HG03558 (cell line): ENCODE measurements around the gene IL22RA1.

Source experiments
- ATAC-seq: cut with Tn5 transposase; IDR thresholded peaks from one replicate; pipeline ENCODE4 v1.9.1; 2021; ENCODE audit warnings: moderate number of reproducible peaks; ENCODE audit not compliant: unreplicated experiment; ENCODE audit errors: extremely low read depth

Gene IL22RA1

DNA sequence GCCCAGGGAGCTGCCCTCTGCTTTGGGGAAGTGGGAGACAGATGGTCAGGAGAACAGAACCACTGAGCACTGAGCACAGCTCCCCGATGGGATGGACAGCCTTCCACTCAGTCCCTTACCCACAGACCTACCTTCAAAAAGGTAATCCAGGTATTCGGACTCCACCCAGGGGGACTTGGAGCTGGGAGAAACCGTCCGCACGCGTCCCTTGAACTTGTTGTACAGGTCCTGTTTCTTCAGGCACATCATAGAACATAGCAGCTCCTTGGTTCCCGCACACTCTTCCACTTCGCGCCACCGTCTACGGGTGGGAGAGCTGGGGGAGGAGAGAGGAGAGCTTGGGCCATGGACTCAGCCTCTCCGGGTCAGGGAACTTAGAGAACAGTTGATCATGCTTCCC is 26.3 kb upstream of the IL22RA1 start:
- ATAC-seq: no peak

DNA sequence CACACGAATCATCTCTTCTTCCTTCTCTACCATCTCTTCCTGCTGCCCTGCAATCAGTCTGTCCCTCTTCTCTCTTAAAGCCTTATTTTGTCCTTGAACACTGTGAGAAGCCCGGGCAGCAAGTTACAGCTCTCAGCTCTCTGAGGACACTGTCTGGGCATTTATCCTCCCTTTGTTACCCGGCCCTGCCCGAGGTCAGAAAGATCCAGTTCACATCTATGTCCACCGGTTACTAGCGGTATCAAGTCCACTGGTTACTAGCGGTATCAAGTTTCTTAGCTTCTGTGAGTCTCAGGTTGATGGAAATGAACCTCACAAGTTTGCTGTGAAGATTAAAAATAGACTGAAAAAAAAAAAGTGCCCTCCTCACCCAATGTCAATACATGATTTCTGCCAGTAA is 25.3 kb upstream of the IL22RA1 start:
- no peak for ATAC-seq

DNA sequence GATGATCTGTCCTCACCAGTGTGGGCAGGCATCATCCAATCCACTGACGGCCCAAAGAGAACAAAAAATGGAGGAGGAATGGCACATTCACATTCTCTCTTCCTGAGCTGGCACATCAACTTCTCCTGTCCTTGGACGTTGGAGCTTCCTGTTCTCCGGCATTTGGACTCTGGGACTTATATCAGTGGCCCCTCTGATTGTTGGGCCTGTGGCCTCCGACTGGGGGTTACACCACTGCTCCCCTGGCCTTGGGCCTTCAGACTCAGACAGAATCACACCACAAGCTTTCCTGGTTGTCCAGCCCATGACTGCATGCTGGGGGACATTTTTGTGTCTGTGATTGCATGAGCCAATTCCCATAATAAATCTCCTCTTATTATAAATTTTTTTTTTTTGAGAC is 24.1 kb upstream of the IL22RA1 start:
- ATAC-seq: no peak

DNA sequence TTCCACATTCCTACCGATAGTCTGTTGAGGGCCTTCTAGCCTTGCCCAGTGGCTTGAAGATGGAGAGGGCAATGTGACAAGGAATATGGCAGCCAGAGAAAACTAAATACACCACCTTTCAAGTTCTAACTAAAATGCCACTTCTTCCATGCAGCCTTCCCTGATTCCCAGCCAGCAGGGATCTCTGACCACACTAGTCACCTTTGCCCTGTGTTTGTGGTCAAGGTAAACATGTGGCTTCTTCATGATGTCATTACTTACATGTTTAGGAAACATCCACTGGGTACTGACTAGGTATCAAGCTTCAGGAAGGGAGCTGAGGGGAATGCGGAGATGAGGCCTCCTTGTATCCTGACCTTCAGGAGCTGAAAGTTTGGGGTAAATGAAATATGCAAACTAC is 22.6 kb upstream of the IL22RA1 start:
- no peak for ATAC-seq

DNA sequence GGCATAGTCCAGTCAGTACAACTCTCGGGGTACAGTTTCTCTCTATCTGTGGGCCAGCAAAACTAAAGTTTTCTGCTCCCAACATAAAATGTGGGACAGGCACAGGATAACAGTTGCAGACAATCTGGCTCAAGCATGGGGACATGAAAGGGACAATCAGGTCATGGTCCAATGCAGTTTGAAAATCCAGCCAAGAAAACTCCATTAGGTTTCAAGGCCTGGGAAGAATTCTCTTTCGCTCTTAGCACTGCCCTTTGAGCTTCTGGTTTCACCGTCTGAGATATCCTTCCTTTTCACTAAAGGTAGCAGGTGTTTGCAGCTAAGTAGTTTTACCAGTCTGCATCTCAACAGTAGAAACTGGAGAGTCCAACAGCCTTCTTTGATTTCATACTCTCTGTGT is 21.1 kb upstream of the IL22RA1 start:
- no peak for ATAC-seq

- ATAC-seq: no peak
Observed at GRCh38 chr1:24162201-24162600, 19.3 kb upstream of the IL22RA1 start.

DNA sequence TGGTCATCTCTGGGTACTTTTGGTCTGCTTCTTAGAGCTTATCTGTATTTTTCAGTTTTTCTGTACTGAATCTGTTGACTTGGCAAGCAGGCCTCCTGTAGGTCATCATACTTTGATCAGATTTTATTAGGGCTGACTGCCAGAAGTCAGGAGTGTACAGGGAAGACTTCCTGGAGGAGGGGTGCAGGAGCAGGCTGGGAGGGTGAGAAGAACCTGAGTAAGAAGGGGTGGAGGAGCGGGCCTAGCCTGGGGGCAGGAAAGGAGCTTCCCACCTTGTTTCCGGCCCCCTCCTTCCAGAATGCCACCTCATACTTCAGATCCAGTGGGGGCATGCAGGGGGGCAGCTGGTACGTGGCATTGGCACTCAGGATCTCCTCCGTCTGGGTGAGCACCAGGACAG is 18.3 kb upstream of the IL22RA1 start:
- no peak for ATAC-seq

GRCh38 chr1:24159366-24159765 is 16.4 kb upstream of the IL22RA1 start:
- ATAC-seq: no peak

- ATAC-seq: no peak
Observed at GRCh38 chr1:24157918-24158481, 15.1 kb upstream of the IL22RA1 start.

- no peak for ATAC-seq
Observed at GRCh38 chr1:24156542-24157260, 13.8 kb upstream of the IL22RA1 start.

DNA sequence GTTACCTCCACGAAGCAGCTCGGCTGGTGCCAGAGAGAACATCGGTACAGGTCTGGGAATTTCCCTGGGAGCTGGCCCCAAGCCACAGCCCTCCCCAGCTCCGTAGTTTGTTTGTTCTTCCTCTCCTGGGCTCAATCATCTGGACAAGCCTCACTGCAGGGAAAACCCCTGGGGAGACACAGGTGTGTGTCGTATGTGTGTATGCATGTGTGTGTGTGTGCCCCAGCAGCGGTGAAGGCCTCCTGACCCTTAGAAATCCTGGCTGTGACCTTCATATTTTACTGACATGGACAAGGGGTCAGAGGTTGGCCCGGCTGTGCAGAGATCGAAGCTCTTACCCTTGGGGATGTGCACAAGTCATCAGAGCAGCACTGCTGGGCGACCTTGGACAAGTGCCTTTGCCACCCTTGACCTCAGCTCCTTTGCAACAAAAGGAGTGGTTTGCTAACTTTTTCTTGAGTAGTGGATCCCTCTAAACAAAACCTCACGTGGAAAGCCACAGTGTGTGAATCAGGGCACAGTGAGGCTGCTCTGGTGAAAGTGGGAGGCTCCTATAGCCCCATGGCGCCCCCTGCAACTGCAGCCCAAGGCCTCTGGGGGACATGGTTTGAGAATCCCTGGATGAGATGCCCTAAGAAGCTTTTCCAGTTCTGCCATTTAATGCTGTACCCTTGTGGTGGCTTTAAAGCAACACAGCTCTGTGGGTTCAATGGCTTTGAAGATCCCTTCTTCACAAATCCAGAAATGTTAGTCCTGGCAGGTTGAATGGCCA is 12.3 kb upstream of the IL22RA1 start:
- ATAC-seq: no peak

DNA sequence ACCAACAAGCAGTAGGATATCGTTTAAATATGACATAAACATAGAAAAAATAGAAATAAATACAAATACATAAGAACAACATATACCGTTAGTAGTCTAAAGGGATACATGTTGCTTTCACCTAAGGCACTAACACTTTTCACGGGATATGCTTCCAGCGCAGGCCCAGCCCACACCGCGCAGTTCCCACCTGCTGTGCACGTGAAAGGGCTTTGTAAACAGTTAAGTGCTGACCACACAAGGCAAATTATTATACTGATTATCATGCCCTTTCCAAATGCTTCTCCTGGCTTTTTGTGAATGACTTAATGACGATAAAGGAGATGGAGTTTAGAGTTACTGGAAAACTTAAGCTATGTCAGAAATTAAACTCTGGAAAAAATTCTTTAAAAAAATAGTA is 11.3 kb upstream of the IL22RA1 start:
- no peak for ATAC-seq

DNA sequence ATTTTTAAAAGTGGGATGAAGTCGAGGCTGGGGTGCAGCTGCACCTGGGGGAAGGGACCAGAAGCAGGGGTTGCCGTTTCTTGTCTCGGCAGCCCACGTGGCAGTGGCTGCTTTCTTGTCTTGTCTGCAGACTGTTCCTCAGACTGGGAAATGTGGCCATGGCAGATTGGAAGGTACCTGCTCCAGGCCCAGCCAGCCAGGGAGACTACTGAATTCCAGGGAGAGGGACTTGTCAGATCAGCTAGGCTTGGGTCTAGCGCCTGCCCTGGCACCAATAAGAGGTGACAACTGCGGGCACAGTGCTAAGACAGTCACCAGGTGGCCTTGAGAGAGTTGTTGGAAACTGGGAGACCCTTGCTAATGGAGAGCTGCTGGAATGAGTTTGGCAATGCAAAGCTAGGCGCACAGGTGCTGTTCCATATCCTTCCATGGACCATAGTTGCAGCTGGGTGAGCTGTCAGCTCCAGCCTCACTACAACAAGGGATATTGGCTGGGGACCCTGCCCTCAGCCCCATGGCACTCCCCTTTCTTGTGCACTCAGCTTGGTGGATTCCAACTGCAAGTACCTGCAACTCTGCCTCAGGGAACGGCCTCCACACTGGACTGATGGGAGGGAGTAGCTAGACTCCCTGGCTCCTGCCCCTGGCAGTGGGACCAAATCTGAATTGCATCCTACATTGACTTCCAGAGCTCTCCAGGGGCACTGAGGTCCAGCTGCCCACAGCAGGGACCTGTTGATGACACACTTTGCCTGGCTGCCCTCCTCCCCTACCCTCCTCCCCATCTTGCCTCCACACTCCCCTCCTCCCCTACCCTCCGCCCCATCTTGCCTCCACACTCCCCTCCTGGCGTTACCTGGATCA is 9.9 kb upstream of the IL22RA1 start:
- ATAC-seq: no peak

DNA sequence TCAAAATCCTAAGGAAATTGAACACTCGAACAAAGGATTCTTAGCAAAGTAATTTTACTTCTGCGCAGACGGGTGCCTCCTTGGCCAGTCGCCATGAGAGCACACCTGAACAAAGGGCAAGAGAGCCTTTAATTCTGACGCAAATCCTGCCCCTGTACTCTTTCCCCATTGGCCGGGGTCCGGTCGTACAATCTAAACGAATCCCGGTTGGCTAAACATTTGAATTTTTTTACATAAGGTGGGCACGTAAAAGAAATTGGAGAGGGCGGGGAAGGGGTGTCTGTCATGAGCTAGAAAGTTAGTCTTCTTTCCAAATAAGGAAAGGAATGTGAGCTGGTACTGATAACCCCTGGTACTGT is 8.2 kb upstream of the IL22RA1 start:
- no peak for ATAC-seq

DNA sequence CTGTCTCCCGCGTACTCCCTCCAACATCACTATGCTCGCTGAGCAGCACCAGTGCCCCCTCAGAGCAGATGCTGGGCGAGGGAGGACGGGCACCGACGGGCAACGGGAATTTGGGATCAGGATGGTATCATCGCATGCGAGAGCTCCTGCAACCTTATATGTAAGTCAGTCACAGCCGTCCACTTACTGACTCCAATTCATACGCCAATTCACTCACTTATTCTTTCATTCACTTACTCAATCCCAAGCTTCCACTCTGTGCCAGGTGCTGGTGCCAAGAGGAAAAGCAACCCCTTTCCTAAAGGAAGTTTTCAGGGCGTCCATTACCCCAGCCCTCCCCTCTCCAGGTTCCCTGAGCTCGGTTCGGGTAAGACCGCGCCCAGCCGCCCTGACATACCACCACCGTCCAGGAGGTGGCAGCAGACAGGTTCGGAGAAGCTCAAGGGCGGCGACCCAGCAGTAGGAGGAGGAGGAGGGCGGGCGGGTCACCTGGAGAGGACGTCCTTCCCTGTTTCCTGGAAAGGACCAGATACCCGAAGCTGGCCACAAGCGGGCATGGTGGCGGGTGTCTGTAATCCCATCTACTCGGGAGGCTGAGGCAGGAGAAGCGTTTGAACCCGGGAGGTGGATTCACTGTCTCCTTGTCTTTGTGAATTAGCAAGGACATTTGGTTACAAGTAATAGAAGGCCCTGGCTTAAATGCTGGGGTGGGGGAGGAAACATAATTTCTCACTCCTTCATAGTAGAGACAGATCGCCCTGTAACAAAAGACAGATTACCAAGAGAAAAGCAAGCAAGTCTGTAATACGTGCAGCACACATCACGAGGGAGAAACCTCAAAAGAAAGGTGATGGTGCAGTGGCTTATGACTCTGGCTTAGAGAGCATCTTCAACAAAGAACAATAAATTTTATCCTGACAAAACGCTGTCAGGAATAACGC is 7.6 kb upstream of the IL22RA1 start:
- no peak for ATAC-seq

DNA sequence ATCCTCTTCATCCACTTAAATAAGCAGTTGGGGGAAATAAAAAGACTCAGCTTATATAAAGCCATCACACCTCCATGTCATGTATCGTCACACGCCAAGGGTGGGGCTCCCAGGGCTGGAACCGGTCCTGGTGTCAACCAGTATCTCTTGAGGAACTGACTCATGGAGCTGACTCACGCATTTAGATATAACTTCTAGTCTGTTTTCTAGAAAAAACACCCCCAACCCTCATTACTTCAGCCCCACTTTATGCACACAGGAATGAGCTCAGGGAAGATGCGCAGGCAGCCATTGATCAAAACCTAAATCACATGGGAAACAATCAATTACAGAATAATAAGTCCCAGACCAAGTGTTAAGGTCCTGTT is 6.9 kb upstream of the IL22RA1 start:
- no peak for ATAC-seq

DNA sequence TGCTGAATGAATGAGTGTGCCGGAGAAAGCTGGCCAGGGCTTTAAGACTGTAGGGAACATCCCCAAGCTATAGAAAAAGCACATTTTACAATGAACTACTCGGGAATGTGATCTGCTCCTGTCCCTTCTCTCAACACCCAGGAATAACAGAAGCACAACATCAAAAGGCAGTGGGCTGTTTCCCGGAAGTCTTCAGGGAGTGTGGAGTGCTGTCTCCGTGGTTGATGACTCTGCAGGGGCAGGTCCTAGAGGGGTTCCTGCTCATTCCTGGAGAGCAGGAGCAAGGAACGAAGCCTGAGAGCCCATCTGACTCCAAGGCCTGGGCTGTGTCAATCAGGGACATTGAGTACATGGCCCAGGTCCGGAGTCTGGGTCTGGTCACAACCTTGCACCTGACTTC is 4.9 kb upstream of the IL22RA1 start:
- ATAC-seq: no peak

DNA sequence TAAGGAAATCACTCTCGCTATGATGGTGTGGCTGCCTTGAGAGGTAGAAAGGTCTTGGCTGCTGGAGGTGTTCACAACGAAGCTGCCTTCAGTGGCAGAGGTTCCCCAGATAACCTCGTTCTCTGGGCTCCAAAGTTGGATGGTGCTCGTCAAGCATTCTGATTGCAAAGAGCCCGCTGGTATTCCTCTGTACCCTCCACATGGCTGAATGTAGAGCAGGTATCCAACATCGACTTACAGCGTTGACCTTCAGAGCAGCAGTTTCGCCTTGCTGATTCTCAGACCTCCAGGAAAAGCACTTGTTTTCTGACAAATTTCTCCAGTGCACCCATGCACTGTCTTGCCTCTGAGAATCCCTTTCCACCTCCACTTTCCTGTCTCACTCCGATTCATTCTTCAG is 4.3 kb upstream of the IL22RA1 start:
- ATAC-seq: no peak

DNA sequence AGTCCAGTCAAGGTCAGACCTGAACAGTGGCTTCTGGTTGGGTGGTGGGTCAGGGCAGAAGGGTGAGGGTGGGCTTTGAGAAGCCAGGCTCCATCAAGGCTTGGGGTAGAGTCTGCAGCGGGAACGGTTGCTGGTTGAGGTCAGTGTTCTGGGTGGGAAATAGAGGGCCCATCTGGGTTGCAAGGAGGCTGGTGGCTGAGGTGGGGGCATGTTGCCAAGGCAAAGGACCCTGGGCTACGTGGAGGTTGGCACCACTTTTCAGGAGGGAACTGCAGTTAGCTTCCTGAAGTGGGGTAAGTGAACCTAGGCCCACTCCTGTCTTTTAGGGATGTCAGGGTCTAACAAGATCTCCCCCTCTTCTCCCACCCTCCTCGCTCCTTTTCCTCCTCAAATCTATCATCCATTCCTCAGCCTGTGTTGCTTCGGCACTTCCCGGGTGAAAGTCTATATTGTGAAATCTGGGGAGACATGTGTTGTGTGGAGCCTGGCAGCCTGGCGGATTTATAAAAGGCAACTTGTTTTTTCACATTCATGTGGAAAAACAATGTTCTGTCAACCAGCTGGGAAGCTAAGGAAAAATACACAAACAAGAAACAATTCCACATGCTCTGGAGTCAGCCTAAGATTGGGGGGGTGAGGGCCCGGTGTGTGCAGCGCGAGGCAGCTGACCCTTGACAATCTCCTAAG is 1.5 kb downstream of the IL22RA1 start:
- ATAC-seq: no peak
